Thymus (tissue), 11 donors: ENCODE data around the gene CMTM4. TPM values are rescaled to one million over a fixed set of nuclear protein-coding genes. Genes with fewer than 3 reads are reported as not detected.
"Not testable (repeated sequence)": the region's sequence is repeated elsewhere in the genome, so short reads cannot be mapped to it uniquely, and the experiment has no call there.

ENCODE experiments used
- DNase-seq, 9 donors: peaks; one replicate each; pipeline ENCODE4 v3.0.0-alpha.2; 2013; ENCODE audit warnings: low spot score in 9 of 9, low read depth in 6 of 9, missing footprints in 1 of 9
- H3K27ac ChIP-seq, 2 donors: one replicate each; pipeline ENCODE4 v1.5.1; 2013; ENCODE audit warnings: control low read depth in 1 of 2, low read depth in 1 of 2, low read length in 1 of 2, mild to moderate bottlenecking in 1 of 2, moderate library complexity in 1 of 2
- H3K27me3 ChIP-seq, 2 donors: one replicate each; pipeline ENCODE4 v1.5.1; 2013; ENCODE audit warnings: low read length in 1 of 2; ENCODE audit not compliant: control insufficient read depth in 2 of 2, insufficient read depth in 1 of 2
- H3K36me3 ChIP-seq, 2 donors: one replicate each; pipeline ENCODE4 v1.5.1; 2013; ENCODE audit warnings: low read length in 1 of 2, mild to moderate bottlenecking in 1 of 2, moderate library complexity in 1 of 2; ENCODE audit not compliant: control insufficient read depth in 2 of 2, insufficient read depth in 2 of 2
- H3K4me1 ChIP-seq, 2 donors: one replicate each; pipeline ENCODE4 v1.5.1; 2013; ENCODE audit warnings: low read length in 2 of 2; ENCODE audit not compliant: control insufficient read depth in 2 of 2, insufficient read depth in 2 of 2
- H3K4me3 ChIP-seq, 2 donors: one replicate each; pipeline ENCODE4 v1.5.1; 2013; ENCODE audit warnings: low read length in 2 of 2, control low read depth in 1 of 2, mild to moderate bottlenecking in 1 of 2
- H3K9me3 ChIP-seq, 2 donors: one replicate each; pipeline ENCODE4 v1.5.1; 2013; ENCODE audit warnings: low read length in 1 of 2, mild to moderate bottlenecking in 1 of 2; ENCODE audit not compliant: control insufficient read depth in 2 of 2, insufficient read depth in 1 of 2
- WGBS: extraction: QIAGEN DNeasy Blood & Tissue Kit; methylation state at CpG from one replicate; pipeline ENCODE4 v1.1.7; 2013; 5-methylcytosine and 5-hydroxymethylcytosine counted together
- polyA plus RNA-seq: library from polyadenylated mRNA; stranded (reverse); fragments of 200-250 nt; gene quantifications from one replicate; pipeline ENCODE4 v1.2.3, GENCODE V29; 2013
- total RNA-seq: library from RNA; stranded (reverse); fragments of 120-200 nt; gene quantifications from one replicate; pipeline ENCODE4 v1.2.4, GENCODE V29; 2013
- donor health status: healthy.

CMTM4 gene
- total and polyA plus RNA-seq, 2 donors = 2.2 to 3.4 TPM

- Histone ChIP-seq H3K36me3 (no peaks in the 10 kb centered on the region), H3K27ac (no peak overlapping the region), H3K27me3 (no peaks in the 10 kb centered on the region), H3K4me1 (no peaks in the 10 kb centered on the region), H3K9me3 (no peaks in the 10 kb centered on the region), H3K4me3 (no peak overlapping the region)
- 98% methylated on average over 10 of the region's 10 CpGs for WGBS
- DNase-seq = no peak
Measured at GRCh38 chr16:66670691-66671388, 25.7 kb downstream of the CMTM4 start.

- no peaks in the 10 kb centered on the region for H3K36me3 ChIP-seq
- H3K27me3 ChIP-seq = no peaks in the 10 kb centered on the region
- H3K4me1 ChIP-seq = no peaks in the 10 kb centered on the region
- no peak for DNase-seq
- 75% methylated on average over 6 of the region's 6 CpGs for WGBS
- no peaks in the 10 kb centered on the region for H3K9me3 ChIP-seq
- no peak overlapping the region for H3K4me3 ChIP-seq
- no peak overlapping the region for H3K27ac ChIP-seq
Measured at GRCh38 chr16:66668777-66669444, 27.6 kb downstream of the CMTM4 start.

- no peak for DNase-seq
- Histone ChIP-seq H3K36me3 (no peaks in the 10 kb centered on the region), H3K27ac (no peak overlapping the region), H3K27me3 (no peaks in the 10 kb centered on the region), H3K4me1 (no peaks in the 10 kb centered on the region), H3K9me3 (no peaks in the 10 kb centered on the region), H3K4me3 (no peak overlapping the region)
- WGBS = 95% methylated on average over 1 of the region's 1 CpG
Measured at GRCh38 chr16:66667944-66668343, 28.6 kb downstream of the CMTM4 start.

- no peak for DNase-seq
- WGBS = 85% methylated on average over 7 of the region's 7 CpGs
- Histone ChIP-seq H3K27me3 (no peaks in the 10 kb centered on the region), H3K9me3 (no peaks in the 10 kb centered on the region), H3K4me1 (no peaks in the 10 kb centered on the region), H3K4me3 (no peak overlapping the region), H3K36me3 (no peaks in the 10 kb centered on the region), H3K27ac (no peak overlapping the region)
Measured at GRCh38 chr16:66662445-66663194, 33.9 kb downstream of the CMTM4 start.

GRCh38 chr16:66661671-66662346 lies 34.7 kb downstream of the CMTM4 start:
- not testable (repeated sequence) for H3K4me3 ChIP-seq, DNase-seq, H3K36me3 ChIP-seq, H3K4me1 ChIP-seq, H3K9me3 ChIP-seq, H3K27me3 ChIP-seq, H3K27ac ChIP-seq
- 95% methylated on average over 6 of the region's 6 CpGs for WGBS

- no peak for DNase-seq
- WGBS = 94% methylated on average over 4 of the region's 4 CpGs
- no peaks in the 10 kb centered on the region for H3K27me3 ChIP-seq
- H3K27ac ChIP-seq = no peak overlapping the region
- no peaks in the 10 kb centered on the region for H3K36me3 ChIP-seq
- H3K9me3 ChIP-seq = no peaks in the 10 kb centered on the region
- no peak overlapping the region for H3K4me3 ChIP-seq
- H3K4me1 ChIP-seq = no peaks in the 10 kb centered on the region
Measured at GRCh38 chr16:66661210-66661560, 35.4 kb downstream of the CMTM4 start.

- Histone ChIP-seq H3K4me1 (no peaks in the 10 kb centered on the region), H3K9me3 (no peaks in the 10 kb centered on the region), H3K36me3 (no peaks in the 10 kb centered on the region), H3K4me3 (no peak overlapping the region), H3K27me3 (no peaks in the 10 kb centered on the region), H3K27ac (no peak overlapping the region)
- peak in 1 of 9 donors; percentile 16 for DNase-seq
- WGBS = 10% methylated on average over 9 of the region's 9 CpGs
Measured at GRCh38 chr16:66660422-66661209, 35.9 kb downstream of the CMTM4 start.

- H3K27me3 ChIP-seq = no peaks in the 10 kb centered on the region
- H3K4me3 ChIP-seq = no peak overlapping the region
- no peaks in the 10 kb centered on the region for H3K36me3 ChIP-seq
- no peak overlapping the region for H3K27ac ChIP-seq
- no peak for DNase-seq
- no peaks in the 10 kb centered on the region for H3K9me3 ChIP-seq
- H3K4me1 ChIP-seq = no peaks in the 10 kb centered on the region
- 99% methylated on average over 5 of the region's 5 CpGs for WGBS
Measured at GRCh38 chr16:66658860-66659190, 37.7 kb downstream of the CMTM4 start.
